Stimulated activated CD8-positive, alpha-beta memory T cell treated with anti-CD3 and anti-CD28 coated beads, Interleukin-2, amount 100 ng/mL, for 1 hour (primary cell): ENCODE results near the gene NFU1.
"Not testable (repeated sequence)": the region's sequence is repeated elsewhere in the genome, so short reads cannot be mapped to it uniquely, and the experiment has no call there.

Experiments
- DNase-seq, 2 donors: peaks; one replicate each; pipeline ENCODE4 v3.0.0-alpha.2; 2020; ENCODE audit warnings: low read depth in 2 of 2

The NFU1 gene

DNA sequence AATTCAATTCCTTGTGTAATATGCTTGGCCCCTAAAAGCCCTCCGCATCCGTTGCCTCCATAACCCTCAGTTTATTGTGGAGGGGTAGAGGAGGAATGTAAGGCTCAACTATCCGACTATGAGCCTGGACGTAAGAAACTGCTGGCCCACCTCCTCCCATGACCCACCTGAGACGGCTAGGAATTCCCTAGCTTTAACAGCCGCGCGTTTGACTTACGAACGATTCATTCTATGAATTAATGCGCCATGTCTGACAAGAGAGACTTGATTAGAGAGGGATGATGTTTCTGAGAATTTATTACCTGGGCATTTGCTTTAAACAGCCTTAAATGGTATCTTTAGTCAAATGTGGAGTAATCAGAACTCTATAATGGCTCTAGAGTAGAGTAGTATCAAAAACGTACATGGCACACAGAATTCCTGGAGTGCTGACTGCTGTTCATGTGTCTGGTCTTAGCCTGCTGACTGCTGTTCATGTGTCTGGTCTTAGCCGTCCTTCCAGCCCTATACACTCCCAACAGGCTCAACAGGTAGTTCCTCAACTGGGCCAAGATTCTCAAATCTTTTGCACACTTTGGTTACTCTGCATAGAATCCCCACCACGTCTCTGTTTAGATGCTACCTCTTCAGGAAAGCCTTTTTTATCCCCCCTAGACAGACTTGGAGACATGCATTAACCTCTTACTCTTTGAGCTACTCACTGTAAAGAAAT, 49.3 kb downstream of the NFU1 start:
- no peak for DNase-seq

DNA sequence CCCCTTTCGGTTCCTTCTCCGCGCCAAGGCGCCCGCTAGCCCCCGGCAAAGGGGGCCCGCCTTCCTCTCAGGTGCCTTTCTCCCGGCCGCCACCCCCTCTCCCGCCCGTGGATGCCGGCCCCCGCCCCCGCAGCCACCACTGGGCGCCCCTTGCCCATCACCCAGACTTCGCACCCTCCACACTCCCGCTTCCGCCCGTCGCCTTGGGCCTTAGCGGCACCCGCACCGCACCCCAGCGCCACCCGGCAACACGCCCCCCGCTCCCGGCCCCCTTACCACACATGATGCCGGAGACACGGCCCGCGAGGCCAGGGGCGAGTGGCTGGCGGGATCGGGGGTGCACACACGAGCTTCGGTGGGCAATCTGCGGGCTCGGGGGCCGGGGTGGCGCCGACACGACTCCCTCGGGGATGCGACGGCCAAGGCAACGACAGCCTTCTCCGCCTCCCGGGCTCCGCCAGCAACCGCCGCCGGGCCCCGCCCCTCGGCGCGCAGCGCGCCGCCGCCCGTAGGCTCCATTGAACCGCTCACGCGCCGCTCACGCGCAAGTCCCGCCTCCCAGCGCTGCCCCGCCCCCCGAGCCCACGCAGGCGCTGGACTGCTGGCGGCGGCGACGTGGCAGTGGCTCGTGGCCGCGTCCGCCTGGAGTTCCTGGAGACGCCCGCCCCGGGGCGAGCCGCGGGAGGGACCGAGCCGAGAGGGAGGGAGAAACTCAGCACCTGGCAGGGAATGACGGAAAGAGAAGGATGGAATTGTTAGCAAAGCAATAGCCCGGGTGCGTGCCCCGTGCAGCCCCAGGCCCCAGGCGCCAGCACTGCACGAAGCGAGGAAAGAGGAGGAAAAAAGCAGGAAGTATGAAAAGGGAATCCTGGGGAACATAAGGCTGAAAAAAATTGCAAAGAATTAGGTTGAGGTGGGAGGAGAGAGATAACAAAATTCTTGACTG, 50.2 kb downstream of the NFU1 start, which contains the start of gene GFPT1:
Gene GFPT1 (minus strand): TSS at position 439 of the 946 bp plus-strand sequence. CDS start 156 bp downstream, at position 283.
- peak; percentile 80 to 84 for DNase-seq

DNA sequence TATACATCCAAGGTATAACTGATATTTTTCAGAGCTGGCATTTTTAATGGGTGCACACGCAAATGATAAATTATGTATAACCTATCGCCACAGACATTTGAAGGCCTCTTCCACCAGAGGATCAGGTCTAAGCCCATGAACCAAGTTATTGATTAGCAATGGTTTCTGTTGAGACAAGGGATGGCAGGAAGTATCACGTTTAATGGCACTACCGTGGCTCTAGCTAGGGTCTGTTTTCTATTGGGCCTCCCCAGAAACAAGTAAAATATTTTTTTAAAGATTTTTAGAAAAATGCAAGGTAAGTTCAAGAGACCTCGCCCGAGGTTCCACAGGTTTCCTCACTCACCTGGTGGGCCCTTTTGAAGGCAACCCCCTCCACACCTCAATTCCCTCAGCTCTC, 50.9 kb downstream of the NFU1 start:
- no peak for DNase-seq

DNA sequence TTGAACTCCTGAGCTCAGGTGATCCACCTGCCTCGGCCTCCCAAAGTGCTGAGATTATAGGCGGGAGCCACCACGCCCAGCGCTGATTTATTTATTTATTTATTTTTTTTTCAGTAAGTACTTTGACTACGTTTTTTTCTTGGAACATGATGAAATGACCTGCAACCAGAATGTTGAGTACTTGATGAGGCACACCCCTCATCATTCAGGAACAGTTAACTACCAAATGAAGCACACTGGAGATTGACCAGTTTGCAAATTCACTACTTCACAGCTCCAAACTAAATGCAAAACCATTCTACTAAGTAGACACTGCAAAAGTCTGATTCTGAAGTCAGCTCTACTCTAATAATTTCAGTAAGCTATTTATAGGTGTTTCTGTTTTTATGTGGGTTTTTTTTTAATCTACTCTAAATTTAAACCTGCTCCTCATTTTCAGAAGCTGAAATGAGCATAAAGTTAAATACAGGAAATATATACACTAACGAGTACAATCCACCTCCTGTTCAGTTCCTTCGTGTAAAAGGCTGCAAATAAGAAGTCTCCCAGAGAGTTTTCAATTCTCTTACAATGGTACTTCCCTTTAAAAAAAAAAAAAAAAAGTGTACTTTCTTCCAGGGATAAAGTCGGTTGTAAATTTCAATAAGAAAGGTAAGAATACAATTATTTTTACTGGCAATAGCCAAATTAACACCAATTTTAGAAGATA, 51.6 kb downstream of the NFU1 start:
- DNase-seq, result no peak

DNA sequence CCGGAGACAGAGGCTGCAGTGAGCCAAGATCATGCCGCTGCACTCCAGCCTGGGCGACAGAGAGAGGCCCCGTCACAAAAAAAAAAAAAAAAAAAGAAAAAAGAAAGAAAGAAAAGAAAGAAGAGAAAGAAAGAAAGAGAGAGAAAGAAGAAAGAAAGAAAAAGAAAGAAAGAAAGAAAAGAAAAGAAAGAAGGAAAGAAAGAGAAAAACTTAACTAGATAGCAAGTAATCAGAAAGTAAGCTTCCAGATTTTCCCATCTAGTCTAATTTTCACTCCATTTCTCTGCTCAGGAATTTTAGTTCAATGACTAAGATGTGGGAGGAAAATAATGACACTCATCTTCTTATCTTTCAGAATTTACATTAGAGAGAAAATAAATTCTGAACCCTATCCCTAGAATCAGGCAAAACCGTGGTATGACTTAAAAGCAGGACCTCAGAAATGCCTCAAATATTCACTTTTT, 52.6 kb downstream of the NFU1 start:
- no peak for DNase-seq

DNA sequence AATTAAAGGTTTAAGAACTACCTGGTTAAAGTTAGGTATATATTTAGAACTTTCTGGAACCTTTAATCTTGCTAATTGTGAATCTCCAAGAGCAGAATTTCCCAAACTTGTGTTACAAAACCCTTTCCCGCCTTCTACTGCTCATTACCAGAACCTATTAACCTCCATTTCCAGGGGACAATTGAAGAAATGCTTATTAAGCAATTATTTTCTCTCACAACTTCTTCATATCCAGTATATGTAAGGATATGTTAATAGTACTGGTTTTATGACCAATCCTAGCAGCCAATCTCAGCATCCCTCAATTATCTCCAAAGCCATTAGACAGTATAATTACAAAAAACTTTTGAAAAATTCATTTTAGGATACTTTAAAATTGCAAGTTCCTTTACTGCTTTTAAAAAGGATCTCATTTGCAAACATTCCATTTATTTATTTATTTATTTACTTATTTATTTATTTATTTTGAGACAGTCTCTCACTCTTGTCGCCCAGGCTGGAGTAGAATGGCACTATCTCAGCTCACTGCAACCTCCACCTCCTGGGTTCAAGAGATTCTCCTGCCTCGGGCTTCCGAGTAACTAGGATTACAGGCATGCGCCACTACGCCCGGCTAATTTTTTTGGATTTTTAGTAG, 53.9 kb downstream of the NFU1 start:
- DNase-seq, result no peak

DNA sequence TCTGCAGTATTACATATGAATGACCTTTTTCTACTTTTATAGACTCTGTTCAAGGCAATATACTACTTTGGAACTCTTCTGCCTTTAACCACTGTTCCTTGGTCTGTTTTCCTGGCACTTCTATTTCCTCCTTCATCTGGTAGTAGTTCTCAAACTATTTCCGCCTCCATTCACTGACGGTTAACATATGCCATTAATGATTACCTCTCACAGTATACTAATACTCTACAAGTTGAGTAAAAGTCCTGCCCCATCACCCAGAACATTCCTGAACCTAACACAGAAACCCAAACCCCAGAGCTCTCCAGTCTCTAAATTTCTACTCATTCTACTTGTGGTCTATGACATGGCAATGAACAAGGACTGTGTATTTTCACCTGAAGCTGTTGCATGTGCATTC, 54.7 kb downstream of the NFU1 start:
- no peak for DNase-seq

DNA sequence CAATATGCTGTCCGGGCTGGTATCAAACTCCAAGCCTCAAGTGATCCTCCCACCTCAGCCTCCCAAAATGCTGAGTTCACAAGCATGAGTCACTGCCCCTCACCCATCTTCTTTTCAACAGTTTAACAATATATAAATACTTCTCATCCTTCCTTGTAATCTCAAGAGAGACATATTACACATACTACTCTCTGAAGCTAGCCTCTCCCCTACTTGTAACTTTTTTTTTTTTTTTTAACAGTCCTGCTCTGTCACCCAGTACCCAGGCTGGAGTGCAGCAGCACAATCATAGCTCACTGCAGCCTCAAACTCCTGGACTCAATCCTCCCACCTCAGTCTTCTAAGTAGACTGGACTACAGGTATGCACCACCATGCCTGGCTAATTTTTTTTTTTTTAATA, 55.9 kb downstream of the NFU1 start:
- DNase-seq, result no peak

DNA sequence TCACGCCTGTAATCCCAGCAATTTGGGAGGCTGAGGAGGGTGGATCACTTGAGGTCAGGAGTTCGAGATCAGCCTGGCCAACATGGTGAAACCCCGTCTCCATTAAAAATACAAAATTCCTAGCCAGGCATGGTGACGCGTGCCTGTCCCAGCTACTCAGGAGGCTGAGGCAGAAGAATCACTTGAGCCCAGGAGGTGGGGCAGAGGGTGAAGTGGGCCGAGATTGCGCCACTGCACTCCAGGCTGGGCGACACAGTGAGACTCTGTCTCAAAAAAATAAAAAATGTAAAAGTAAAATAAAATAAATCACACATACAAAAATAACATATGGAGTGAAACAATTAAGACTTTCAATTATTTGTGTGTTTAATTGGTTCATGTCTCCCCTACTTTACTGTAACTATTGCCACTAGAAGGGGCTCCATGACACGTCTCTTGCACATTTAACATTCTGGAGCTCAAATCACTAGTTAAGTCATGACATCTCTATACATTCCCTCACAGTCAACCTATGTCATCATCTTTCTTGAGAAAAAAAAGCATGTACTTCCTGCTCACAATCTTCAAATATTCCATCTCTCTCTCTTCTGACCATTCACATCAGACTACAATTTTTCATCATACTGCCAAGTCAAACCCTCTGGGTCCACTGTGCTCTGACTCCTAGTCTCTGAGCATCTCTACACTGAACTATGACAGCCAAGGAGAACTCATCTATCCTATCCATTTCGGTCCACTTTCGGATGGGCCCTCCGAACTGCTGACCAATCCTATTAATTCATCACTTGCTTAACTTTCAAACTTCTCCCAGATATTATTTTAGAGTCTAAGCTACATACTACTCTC, 56.9 kb downstream of the NFU1 start:
- no peak for DNase-seq

DNA sequence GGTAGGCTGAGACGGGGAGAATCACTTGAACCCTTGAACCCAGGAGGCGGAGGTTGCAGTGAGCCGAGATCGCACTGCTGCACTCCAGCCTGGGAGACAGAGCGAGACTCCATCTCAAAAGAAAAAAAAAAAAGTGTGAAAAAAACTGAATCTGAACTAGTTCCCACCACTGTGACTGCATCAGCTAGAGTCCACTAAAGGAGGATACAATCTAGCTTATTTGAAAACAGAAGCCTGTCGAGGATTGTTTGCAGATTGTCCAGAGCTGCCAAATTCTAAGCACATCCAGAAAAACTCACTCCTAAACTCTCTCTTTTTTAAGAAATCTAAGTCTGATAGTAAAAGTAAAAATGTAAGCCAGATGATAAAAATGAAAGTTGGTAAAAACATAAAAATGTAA, 60.8 kb downstream of the NFU1 start:
- no peak for DNase-seq

DNA sequence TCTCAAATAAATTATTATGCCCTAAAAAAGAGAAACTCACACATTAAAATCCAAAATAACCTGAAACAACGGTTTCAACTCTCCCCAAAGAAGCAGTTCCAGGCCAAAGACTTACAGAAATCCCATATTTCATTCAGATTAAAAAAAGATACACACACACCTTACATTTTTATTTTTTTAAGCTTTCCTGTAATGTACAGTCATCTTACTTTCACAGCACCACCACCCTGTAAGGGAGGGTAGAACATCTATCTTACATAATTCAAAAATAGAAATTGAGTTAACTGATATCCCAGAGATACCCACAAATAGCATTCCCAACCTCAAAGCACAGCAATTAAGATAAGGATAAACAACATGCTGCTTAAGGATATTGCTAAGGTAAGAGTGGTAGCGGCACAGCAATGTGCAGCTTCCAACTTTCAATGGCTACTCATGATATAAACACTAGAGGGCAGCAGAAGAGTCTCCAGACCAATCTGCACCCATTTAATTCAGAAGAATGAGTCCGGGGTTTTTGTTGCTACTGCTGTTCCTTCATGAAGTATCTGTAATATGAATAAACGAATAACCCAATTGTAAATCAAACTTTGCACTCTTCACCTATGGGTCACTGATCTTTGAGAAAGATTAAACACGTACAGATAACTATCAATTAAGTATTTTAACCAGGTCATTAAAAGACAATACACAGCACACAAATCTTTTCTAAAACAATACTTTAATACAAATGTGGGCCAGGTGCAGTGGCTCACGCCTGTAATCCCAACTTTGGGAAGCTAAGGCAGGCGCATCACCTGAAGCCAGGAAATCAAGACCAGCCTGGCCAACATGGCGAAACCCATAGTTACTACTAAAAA, 61.5 kb downstream of the NFU1 start:
- DNase-seq, result no peak

DNA sequence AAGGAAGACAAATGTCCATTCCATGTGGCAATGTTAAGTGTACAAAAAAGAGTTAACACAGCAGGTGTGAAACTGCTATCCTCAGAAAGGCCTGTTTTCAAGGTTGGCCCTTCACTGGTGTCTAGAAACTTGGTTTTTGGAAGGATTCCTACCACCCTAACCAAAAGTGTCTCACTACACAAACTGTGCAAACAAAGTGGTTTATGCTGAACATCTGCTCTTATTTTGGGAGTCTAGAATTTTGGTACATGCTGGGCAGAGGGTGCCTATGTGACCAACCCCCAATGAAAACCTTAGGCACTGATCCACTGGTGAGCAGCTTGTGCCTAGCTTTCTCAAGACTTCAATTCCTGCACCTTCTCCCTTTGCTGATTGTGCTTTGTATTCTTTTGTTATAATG, 64.5 kb downstream of the NFU1 start:
- DNase-seq, result no peak

DNA sequence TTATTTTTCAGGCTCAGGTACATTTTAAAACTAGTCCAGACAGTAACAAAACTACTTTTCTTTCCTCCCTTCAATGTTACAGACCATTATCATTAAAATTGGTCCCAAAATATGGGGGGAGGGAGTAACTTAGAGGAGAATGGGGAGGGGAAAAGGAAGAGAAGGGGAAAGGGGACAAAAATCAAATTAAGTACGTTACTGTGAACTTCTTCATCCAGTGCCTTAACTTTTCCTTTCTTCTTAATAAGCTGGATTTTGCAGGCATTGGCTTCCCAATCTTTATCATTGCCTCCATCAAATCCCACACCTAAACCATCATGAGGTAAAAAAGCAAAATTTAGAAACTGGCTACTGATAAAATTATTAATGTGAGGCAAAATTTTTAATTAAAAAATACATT, 67.4 kb downstream of the NFU1 start:
- no peak for DNase-seq

DNA sequence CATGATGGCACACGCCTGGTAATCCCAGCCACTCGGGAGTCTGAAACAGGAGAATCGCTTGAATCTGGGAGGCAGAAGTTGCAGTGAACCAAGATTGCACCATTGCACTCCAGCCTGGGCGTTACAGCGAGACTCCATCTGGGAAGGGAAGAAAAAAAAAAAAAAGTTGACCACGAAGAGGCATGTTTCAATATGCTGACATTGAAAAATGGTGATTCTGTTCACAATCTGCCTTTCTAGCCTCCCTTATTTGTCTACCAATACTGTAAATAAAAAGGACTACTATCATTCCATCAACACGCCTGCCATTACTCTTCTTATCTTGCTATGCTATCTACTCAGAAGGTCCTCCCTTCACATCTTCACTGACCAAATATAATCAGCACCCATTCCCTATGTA, 68.6 kb downstream of the NFU1 start:
- no peak for DNase-seq

DNA sequence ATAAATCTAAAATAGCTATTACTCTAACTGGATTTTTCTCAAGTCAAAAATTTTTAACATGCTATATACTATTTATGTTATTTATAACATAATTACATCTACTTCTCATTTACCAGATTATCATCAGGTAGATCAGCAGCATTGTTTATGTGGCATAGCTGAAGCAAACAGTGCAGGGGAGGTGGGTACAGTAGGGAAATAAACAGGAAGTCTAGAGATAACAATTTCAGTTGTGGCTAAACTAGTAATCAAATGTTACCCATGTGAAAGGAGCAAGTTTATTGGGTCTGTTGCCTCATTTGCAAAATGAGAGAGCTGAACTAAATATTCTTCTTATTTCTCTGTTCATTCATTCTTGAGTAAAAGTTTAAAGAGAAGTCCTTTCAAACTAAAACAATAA, 77.9 kb downstream of the NFU1 start:
- DNase-seq, result no peak

DNA sequence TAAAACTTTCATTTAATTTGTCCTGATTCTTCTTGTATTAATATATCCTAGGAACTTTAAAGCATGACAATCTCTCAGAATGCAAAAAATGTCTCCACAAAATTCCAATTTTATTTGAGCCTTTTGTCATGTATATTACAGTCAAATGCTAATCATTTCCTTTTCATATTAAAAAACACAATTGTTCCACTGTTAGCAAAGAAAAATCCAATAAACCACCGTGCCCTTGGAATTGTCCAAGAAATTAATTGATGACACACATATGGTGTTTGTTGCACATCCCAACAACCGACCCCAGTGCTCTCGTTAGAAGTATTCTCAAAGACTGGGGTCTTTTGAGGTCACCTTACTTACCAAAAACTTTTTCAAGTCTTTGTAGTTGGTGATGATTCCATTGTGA, 78.3 kb downstream of the NFU1 start:
- no peak for DNase-seq

DNA sequence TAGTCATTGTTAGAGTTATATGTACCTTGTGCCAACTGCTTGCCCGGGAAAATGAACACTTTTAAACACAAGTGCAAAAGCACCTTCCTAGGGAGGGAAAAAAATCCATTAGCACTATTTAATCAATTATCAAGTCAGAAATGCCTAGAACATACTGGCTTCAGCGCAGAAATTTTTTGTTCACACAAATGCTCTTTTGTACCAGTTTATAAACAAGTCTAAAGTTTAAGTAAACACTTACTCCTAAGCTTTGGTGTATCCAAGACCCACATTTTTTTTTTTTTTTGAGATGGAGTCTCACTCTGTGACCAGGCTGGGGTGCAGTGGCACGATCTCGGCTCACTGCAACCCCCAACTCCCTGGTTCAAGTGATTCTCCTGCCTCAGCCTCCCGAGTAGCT, 80.8 kb downstream of the NFU1 start:
- DNase-seq, result no peak

DNA sequence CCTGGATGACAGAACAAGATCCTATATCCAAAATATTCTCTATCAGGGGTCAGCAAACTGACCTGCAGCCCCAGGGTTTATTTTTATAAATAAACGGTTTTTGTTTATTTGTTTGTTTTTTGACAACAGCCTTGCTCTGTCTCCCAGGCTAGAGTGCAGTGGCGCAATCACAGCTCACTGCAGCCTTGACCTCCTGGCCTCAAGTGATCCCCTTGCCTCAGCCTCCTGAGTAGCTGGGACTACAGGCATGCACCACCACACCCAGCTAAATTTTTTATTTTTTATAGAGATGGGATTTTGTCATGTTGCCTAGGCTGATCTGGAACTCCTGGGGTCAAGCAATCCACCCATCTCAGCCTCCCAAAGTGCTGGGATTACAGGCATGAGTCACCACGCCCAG, 82.3 kb downstream of the NFU1 start:
- not testable (repeated sequence) for DNase-seq

DNA sequence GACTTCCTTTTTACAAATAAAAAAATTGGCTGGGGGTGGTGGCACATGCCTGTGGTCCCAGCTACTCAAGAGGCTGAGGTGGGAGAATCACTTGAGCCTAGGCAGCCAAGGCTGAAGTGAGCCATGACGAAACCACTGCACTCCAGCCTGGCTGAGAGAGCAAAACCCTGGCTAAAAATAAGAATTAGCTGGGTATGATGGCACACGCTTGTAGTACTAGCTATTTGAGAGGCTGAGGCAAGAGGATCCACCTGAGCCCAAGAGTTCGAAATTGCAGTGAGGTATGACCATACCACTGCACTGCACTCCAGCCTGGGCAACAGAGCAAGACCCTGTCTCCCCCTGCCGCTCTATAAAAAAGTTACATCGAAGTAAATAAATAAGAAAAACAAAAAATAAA, 83.9 kb downstream of the NFU1 start:
- DNase-seq, result no peak

DNA sequence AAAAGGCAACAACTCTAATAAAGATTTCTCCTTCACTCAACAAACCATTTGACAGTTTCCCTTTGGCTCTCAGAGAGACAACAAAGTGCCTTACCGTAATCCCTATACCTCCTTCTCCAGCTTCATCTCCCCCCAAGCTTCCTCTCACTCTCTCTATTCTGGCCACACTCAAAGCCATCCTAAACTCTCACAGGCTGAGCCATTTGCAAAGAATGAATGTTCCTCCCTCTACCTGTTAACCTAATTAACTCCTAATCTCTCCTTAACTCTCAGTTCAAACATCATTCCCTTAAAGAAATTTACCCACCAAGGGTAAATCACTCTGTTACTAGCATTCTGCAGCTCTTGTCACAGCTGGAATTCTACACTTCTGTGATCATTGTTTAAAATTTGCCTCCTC, 88.5 kb downstream of the NFU1 start:
- no peak for DNase-seq
